Heart right ventricle (tissue), 16 donors: Measurements from ENCODE around the gene NXPH1. TPM values are rescaled to one million over a fixed set of nuclear protein-coding genes. Genes with fewer than 3 reads are reported as not detected.

Experiments used
- ATAC-seq, 8 donors: fragments of 200-7000 bp; cut with Tn5 transposase; one replicate each; pipeline ENCODE4 v1.9.1; 2020; ENCODE audit warnings: mild to moderate bottlenecking in 8 of 8, moderate library complexity in 8 of 8, moderate number of reproducible peaks in 1 of 8
- DNase-seq, 2 donors: peaks; one replicate each; pipeline ENCODE4 v3.0.0-alpha.2; 2020
- H3K27ac ChIP-seq, 10 donors: fragments of 200-600 bp; sonication (generic) in 2 of 10; one replicate each; pipeline versions ENCODE4 v1.5.0 to v1.8.0; 2020 to 2022; ENCODE audit warnings: mild to moderate bottlenecking in 3 of 10
- H3K27me3 ChIP-seq, 7 donors: fragments of 200-600 bp; one replicate each; pipeline ENCODE4 v1.8.0; 2021 to 2022; ENCODE audit warnings: mild to moderate bottlenecking in 2 of 7
- H3K36me3 ChIP-seq, 9 donors: fragments of 200-600 bp; sonication (generic) in 1 of 9; one replicate each; pipeline versions ENCODE4 v1.5.0 to v1.8.0; 2020 to 2022; ENCODE audit warnings: mild to moderate bottlenecking in 2 of 9
- H3K4me1 ChIP-seq, 9 donors: fragments of 200-600 bp; sonication (generic) in 1 of 9; one replicate each; pipeline versions ENCODE4 v1.5.0 to v1.8.0; 2020 to 2022; ENCODE audit warnings: mild to moderate bottlenecking in 4 of 9
- H3K4me3 ChIP-seq, 10 donors: fragments of 200-600 bp; sonication (generic) in 2 of 10; one replicate each; pipeline versions ENCODE4 v1.5.0 to v1.8.0; 2020 to 2022; ENCODE audit warnings: mild to moderate bottlenecking in 7 of 10, moderate library complexity in 2 of 10
- H3K9me3 ChIP-seq, 11 donors: fragments of 200-600 bp in 10 of 11; sonication (generic) in 2 of 11; one replicate each; pipeline versions ENCODE4 v1.5.0 to v1.8.0; 2013 to 2022; ENCODE audit warnings: mild to moderate bottlenecking in 2 of 11, control low read depth in 1 of 11, moderate library complexity in 1 of 11
- CTCF ChIP-seq, 9 donors: fragments of 200-600 bp; sonication (generic) in 2 of 9; IDR thresholded peaks; one replicate each; pipeline versions ENCODE4 v1.5.0 to v1.8.0; 2021 to 2022; ENCODE audit warnings: antibody characterized with exemption in 9 of 9, mild to moderate bottlenecking in 5 of 9, moderate library complexity in 1 of 9
- WGBS, 2 donors: extraction: QIAGEN DNeasy Blood & Tissue Kit; methylation state at CpG; one replicate each; pipeline ENCODE4 v1.1.7; 2013; ENCODE audit warnings: inconsistent platforms in 1 of 2; 5-methylcytosine and 5-hydroxymethylcytosine counted together
- intact Hi-C, 10 donors: fragments of 100-400 bp; cut with DNase I; formaldehyde crosslinking; loops; one replicate each; pipeline versions ENCODE4 v1.11.1 to v1.14.2; 2022
- polyA plus RNA-seq, 2 donors: library from polyadenylated mRNA; stranded (reverse); fragments of 200-250 nt; gene quantifications; one replicate each; pipeline ENCODE4 v1.2.3, GENCODE V29; 2013
- total RNA-seq, 10 donors: library from RNA; stranded (reverse); fragmentation: NEBNext Ultra II Directional in 3 of 10; extraction: Animal tissue kit (Norgen Biotek cat#: 25700) in 3 of 10; gene quantifications; one replicate each; pipeline versions ENCODE4 v1.2.1 to v1.2.4, GENCODE V29; 2021 to 2023
- donor health status: Arrhythmogenic right ventricular cardiomyopathy.
- donor health status: ischemic (EF 13 %, LVEDD 7.1; RV severe dilation, severe dysfunction).
- donor health status: healthy with polysubstance abuse.
- donor health status: DM: no; HTN: yes; CAD: no.
- donor health status: DM: no; HTN: no; CAD: no.
- donor health status: ischemic (EF 25% LVEDD 6.9; RV normal size, moderate dysfunction).
- donor health status: ischemic (EF 25% LVEDD 5.7; RV mildly dilated, moderate dysfunction).
- donor health status: healthy.
- donor health status: DM: yes; HTN: yes; CAD: no.
- donor health status: Ischemic cardiomyopathy.
- donor health status: ischemic (EF 35%, LVEDD 5.7; RV mildly dilated, moderate dysfunction).
- donor health status: nonischemic (EF 11% LVEDD 7.7; RV severe dilation, severe dysfunction).
- donor health status: DM: yes; HTN: yes; CAD: no.
- donor health status: PGD.
- donor health status: ischemic (EF 29% LVEDD 5.4; RV normal size, mild dysfunction).
- donor health status: nonischemic (EF 23%, LVEDD 6.1; RV moderate dilation, normal function).

NXPH1 gene
- total and polyA plus RNA-seq, 12 donors, result not detected

DNA sequence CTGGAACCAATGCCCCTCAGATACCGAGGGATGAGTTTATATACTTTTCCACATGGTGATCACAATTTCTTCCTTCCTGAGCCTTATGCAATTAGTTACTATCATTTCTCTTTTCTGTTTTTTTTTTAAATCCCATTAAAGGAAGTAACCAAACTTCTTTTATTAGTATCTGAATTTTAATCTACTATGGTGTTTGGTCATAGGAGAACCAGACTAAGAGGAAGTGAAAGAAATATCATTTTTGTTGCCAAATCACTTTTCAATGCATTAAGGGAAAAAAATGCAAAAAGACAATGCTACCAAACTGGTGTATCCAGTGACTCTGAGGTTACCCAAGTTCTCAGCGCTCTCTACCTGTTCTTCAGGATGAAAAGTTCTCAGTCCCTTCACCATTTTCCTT, 167.7 kb downstream of the NXPH1 start:
- DNase-seq (no peak), ATAC-seq (no peak)
- intact Hi-C loops, result no loop called here
- no peaks in the 10 kb centered on the region for H3K27me3 ChIP-seq
- 82% methylated on average over 2 of the region's 2 CpGs for WGBS, 2 donors
- no peak overlapping the region for H3K4me3 ChIP-seq
- H3K36me3 ChIP-seq, result no peaks in the 10 kb centered on the region
- no peak overlapping the region for H3K27ac ChIP-seq
- no peaks in the 10 kb centered on the region for H3K4me1 ChIP-seq
- no peaks in the 10 kb centered on the region for H3K9me3 ChIP-seq
- no peak for TF ChIP-seq CTCF (IDR thresholded peaks at IDR 0.05)

GRCh38 chr7:8605221-8605620, 171.8 kb downstream of the NXPH1 start:
- Histone ChIP-seq H3K9me3 (no peaks in the 10 kb centered on the region), H3K36me3 (no peaks in the 10 kb centered on the region), H3K27me3 (no peaks in the 10 kb centered on the region), H3K4me1 (no peaks in the 10 kb centered on the region), H3K4me3 (no peak overlapping the region), H3K27ac (no peak overlapping the region)
- DNase-seq, result no peak
- intact Hi-C loops, result no loop called here
- TF ChIP-seq CTCF (IDR thresholded peaks at IDR 0.05), result no peak
- WGBS, 2 donors, result 78 to 86% methylated on average over 1 of the region's 1 CpG
- no peak for ATAC-seq

DNA sequence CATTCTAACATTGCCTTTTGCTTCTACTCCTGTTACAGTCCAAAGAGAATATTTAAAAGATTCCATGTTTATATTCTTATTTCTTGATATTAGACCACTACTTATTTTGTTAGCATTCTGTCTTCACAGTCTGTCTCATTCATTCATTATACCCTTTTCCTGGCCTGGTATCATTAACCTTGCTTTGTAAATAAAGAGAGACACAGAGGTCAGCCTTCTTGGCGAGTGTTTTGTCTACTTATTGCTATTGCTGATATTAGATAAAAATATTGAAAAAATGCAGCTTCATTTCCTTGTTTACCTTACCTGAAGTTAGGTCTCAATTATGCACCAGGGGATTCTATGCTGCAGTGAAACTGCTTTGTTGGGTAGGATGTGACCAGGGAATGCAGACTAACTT, 179.2 kb downstream of the NXPH1 start:
- intact Hi-C loops, result no loop called here
- DNase-seq, result no peak

DNA sequence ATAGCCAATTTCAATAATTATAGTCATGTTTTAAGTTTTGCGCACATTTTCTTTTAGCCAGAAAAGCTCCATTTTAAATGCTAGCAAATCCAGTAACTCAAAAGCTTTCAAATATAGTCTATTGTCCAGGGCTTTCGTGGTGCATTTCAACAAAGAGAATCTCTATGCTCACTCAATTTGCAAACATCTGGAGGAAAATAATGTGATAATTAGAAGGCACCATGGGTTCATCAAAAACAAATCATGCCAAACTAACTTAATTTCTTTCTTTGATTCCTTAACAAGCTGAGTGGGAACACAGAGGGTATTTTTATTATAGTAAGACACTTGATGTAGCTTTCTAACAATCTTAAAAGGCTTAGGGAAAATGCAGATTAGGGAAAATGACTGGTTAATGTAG, 179.8 kb downstream of the NXPH1 start:
- DNase-seq, result no peak
- Histone ChIP-seq H3K4me3 (no peak overlapping the region), H3K27me3 (no peaks in the 10 kb centered on the region), H3K27ac (no peak overlapping the region), H3K4me1 (no peaks in the 10 kb centered on the region), H3K9me3 (no peaks in the 10 kb centered on the region), H3K36me3 (no peaks in the 10 kb centered on the region)
- no peak for TF ChIP-seq CTCF (IDR thresholded peaks at IDR 0.05)
- 89 to 92% methylated on average over 2 of the region's 2 CpGs for WGBS, 2 donors
- intact Hi-C loops, result no loop called here
- no peak for ATAC-seq

More for the DNA sequence above, 179.2 kb downstream of the NXPH1 start:
- 51 to 57% methylated on average over 1 of the region's 1 CpG for WGBS, 2 donors
- Histone ChIP-seq H3K9me3 (no peaks in the 10 kb centered on the region), H3K27me3 (no peaks in the 10 kb centered on the region), H3K36me3 (no peaks in the 10 kb centered on the region), H3K4me1 (no peaks in the 10 kb centered on the region), H3K27ac (no peak overlapping the region), H3K4me3 (no peak overlapping the region)
- no peak for ATAC-seq
- no peak for TF ChIP-seq CTCF (IDR thresholded peaks at IDR 0.05)

GRCh38 chr7:8615019-8615418, 181.6 kb downstream of the NXPH1 start:
- no peak for ATAC-seq
- Histone ChIP-seq H3K4me1 (no peaks in the 10 kb centered on the region), H3K9me3 (no peaks in the 10 kb centered on the region), H3K27ac (no peak overlapping the region), H3K36me3 (no peaks in the 10 kb centered on the region), H3K27me3 (no peaks in the 10 kb centered on the region), H3K4me3 (no peak overlapping the region)
- WGBS, 2 donors, result 61 to 65% methylated on average over 5 of the region's 5 CpGs
- intact Hi-C loops, result no loop called here
- no peak for TF ChIP-seq CTCF (IDR thresholded peaks at IDR 0.05)
- no peak for DNase-seq
